NCI-H460 (cell line): ENCODE measurements around the gene EPM2AIP1. TPM values are rescaled to one million over a fixed set of nuclear protein-coding genes. Genes with fewer than 3 reads are reported as not detected.
"Not testable (repeated sequence)": the region's sequence is repeated elsewhere in the genome, so short reads cannot be mapped to it uniquely, and the experiment has no call there.

ENCODE experiments used
- DNase-seq: peaks from one replicate; pipeline ENCODE4 v3.0.0-alpha.2; 2016; ENCODE audit warnings: low read depth; ENCODE audit errors: extremely low read depth
- small RNA-seq, 2 experiments: library from RNA; depleted of rRNA; stranded (forward); fragments of <200 nt; gene quantifications; one replicate each; pipeline ENCODE3, GENCODE V24; 2014
- total RNA-seq: library from RNA; depleted of rRNA; stranded (reverse); fragments of >200 nt; shearing (Covaris generic); gene quantifications from 2 replicates; pipeline ENCODE4 v1.2.3, GENCODE V29; 2014; rRNA removed

Gene EPM2AIP1
- total RNA-seq, 1 experiment from 2014 or later: 6.8 TPM

DNA sequence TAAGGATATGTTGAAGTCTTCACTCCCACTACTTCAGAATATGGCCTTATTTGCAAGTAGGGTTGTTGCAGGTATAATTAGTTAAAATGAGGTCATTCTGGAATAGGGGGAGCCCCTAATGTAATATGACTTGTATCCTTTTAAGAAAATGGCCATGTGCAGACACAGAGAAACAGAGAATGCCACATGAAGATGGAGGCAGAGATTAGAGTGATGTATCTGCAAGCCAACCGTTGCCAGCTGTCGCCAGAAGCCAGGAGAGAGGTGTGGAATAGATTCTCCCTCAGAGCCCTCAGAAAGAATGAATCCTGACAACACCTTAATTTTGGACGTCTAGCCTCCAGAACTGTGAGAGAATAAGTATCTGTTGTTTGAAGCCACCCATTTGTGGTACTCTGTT, 36.8 kb downstream of the EPM2AIP1 start:
- DNase-seq: no peak

DNA sequence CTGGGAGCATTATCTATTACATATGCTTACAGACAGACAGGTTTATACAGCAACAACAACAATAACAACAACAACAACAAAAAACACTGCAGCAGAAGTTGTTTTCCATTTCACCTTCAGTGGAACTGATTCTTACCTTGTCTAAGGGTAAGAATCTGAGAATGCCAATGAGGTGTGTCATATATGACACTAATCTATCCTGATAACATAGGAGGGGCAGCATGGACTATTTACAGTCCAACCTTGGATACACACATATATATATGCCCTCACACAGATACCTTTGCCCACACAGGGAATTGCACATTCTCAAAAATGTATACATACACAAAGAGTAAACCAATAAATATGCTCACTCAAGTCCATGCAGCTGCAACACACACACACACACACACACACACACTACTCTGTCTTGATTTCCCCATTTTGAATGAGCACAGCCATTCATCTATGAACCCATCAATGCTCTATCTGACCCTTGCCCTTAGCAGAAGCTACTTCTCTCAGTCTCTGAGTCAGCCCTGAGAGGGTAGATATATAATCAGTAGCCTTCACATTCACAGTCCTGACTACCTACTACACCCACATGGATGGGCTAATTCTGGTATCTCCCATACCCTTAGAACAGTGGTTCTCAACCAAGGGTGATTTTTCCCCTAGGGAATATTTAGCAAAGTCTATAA, 38.3 kb downstream of the EPM2AIP1 start:
- DNase-seq: no peak

DNA sequence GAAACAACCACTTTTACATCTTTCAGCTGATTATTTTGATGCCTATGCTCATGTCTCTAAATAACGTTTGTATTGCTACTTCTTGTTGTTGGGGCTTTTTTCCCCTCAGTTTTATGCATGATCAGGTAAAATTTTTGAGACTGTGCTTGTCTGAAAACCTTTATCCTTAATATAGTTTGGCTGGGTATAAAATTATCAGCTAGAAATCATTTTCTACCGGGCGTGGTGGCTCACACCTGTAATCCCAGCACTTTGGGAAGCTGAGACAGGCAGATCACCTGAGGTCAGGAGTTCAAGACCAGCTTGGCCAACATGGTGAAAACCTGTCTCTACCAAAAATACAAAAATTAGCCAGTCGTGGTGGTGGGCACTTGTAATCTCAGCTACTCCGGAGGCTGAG, 45.1 kb downstream of the EPM2AIP1 start:
- DNase-seq: not testable (repeated sequence)

DNA sequence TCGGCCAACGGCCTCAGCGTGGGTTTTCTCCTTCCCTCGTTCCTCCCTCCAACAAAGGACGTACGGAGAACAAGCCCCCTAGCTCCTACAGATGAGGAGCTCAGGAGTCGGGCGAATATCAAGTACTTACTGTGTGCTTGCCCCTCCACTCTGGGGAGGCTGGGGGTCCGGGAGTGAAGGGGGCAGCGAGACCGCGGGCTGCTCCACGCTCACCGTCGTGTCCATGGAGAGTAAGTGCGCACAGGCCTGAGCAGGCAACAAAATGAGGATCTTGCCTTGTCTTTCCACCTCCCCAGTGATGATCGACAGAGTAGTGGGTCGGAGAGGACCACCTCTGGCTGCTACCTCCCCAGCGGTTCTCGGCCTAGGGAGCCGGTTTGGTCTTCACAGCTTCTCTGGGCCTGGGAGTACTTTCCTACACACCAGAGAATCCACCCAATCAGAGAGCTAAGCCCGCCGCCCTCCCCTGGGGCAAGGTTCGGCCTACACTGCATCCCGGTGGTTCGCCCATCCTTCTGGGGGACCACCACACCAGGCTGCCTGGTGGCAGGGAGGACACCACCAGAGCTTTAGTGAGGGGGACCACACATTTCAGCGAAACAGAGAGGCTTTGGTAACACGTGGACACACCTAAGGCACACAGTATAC, 47.5 kb downstream of the EPM2AIP1 start:
- no peak for DNase-seq

DNA sequence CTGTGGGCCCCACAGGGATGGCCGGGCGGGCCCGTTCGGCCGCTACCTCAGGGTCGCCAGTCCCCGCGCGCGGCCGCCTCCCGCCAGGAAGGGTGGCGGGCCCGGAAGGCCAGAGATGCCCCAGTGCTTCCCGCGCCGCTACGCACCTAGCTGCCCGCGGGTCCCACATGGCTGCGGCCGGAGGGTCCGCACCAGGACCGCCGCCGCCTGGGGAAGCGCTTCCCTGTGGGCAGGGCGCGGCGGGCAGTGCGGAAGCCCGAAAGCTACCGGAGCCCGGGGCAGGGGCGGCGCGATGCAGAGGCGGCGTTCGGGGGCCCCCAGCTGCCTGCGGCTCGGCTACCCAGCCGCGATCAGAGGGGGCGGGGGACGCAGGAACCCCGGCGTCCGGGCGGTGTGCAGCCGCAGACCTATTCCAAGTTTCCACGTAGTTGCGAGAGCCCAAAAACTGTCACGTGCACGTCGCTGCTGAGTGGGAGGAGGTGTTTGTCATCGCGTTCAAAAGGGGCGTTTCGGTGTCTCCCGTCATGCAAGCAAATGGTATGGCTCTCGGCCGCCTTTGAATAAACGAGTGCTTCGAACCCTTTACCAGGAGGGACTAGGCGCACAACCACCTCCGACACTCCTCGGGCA, 48.2 kb downstream of the EPM2AIP1 start, which contains the start of gene TRANK1:
TRANK1 (minus strand) TSS at position 414 of the 630 bp plus-strand sequence; CDS start at position 169, 245 bp downstream.
- DNase-seq: no peak

DNA sequence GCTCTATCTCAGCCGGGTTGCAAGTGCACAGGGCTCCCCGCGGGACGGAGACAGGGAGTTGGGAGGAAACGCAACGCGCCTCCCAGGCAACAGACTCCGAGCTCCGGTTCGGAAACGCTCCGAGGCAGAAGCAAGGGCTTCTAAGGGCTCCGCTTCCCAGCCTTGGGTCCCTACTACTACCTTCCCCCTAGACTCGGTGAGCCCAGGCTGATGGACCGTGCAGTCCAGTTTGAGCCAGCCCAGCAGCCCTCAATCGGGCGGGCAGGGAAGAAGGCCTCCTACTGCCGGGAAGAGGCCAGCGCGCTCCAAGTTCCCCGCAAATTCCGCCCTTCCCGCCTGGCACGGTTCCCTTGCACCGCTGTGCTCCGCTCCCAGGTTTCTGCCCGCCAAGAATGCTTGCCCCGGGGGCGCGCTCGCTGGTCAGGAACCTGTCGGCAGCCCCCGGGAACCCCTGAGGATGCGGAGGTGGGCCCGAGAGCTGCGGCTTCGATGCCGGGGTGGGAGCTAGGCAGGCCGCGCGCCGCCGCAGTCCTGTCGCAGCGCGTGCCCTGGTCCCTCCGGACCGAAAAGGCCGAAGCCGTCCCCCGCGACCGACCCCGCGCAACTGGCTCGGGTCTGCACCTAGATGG, 48.8 kb downstream of the EPM2AIP1 start:
- DNase-seq: no peak

DNA sequence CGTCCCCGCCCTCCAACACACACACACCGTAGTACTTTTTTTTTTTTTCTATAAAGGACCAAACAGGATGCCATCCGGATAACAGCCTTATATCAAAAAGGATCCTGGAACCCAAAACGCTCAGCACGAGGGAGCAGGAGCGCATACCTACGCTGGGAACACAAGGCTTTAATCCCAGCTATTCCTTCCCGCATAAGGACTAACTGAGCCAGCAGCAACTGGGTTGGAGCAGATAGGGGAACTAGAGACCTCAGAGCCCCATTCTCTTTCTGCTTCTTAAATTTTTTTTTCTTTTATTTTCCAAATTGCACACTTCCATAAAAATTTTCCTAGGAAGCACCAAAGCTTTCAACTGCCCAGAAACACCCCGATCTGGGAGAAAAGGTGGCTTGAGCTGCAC, 49.3 kb downstream of the EPM2AIP1 start:
- DNase-seq: no peak

DNA sequence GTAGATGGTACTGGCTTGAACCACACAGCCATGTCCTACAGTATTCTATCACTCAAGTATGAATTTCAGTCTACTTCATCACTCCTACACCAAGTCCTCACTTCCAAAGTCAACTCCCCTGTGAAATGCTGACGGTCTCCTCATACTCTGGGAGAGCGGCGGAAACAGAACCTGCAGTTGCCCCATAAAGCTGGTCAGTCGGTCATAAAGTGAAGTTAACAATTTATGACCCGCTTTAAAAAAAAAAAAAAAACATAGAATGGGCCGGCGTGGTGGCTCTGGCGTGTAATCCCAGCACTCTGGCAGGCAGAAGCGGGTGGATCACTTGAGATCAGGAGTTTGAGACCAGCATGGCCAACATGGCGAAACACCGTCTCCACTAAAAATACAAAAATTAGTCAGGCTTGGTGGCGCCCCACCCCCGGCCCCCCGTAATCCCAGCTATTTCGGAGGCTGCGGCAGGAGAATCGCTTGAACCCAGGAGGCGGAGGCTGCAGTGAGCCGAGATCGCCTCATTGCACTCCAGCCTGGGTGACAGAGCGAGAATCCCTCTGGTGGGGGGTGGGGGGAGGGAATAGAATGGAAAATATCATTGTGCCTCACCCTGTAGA, 50.2 kb downstream of the EPM2AIP1 start:
- no peak for DNase-seq

DNA sequence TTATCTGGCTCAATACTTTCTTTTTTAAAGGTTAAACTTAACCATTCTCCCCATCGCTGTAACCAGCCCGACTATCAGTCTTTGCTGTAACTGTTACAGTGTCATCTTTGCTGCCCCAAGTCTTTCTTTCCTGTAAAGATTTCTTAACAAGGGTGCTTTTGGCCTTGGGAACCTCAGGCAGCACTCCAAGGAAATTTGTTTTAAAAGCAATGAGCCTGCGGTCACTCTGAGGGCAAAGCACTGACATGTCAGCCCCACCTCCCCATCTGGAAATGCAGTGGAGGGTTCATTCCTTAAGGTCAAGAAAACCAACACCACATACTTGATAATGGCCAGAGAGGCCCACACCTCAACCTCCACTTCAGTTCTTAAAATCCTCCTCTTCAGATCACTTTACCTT, 51.3 kb downstream of the EPM2AIP1 start:
- no peak for DNase-seq

DNA sequence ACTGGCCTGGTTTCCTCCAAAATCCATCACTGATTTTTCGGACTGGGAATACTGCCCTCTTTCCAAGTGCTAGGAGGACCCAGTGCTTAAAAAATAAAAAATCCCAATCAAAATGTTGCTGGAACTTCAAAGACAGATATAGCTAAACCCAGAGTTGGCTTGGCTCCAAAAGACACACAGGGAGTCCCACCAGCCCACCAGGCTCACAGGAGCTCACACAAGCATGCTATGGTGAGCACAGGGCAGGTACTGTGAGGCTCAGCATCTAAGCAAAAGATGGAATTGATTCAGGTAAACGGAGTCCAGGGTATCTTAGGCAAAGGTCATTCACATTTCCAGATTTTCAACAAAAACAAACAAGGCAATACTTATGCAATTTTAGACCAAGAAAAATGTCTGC, 51.8 kb downstream of the EPM2AIP1 start:
- no peak for DNase-seq

DNA sequence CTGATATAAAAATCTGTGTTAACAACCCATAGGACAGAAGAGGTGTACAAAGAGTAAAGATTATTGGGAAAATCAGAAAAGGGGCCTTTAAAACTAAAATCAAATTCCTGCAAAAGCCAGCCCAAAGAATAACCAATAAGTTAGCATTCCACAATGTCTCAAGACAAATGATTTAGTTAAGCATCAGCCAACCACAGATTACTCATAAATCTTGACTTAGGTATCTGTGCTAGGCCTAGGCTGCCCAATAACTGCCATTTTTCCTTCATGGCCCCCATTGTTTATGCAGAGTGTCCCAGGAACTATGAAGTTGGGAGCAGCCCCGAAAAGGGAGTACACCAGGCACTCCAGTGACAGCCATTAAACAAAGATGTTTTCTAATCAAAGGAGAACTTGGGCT, 55.4 kb downstream of the EPM2AIP1 start:
- DNase-seq: no peak

Small RNA genes within 50 kb of the gene (small RNA-seq; reads per million reads assigned to genes)
- 0 reads per million in 2 experiments for gene RNU6ATAC4P

Other genes with a start within 250 kb of the EPM2AIP1 start
- not detected in 2 replicates for gene DCLK3, start 228.6 kb downstream of the EPM2AIP1 start, total RNA-seq
- gene TRANK1, start 48.1 kb downstream of the EPM2AIP1 start, total RNA-seq: 1.9 and 5.3 TPM in 2 replicates
- gene MLH1, start 387 bp upstream of the EPM2AIP1 start, total RNA-seq: 45.0 and 45.3 TPM in 2 replicates
- 33.0 and 37.4 TPM in 2 replicates for gene LRRFIP2, start 181.5 kb upstream of the EPM2AIP1 start, total RNA-seq